ENCODE measurements around the gene GPR35.

- no peak for TF ChIP-seq CTCF (IDR thresholded peaks at IDR 0.05)
- no peak for TF ChIP-seq POLR2A (IDR thresholded peaks at IDR 0.05)
These were observed 4.9 kb downstream of the GPR35 start for GRCh38 chr2:240629968-240630770.
